GM18861 (cell line): ENCODE results near the gene LRCH3.
"Not testable (repeated sequence)": the region's sequence is repeated elsewhere in the genome, so short reads cannot be mapped to it uniquely, and the experiment has no call there.

ENCODE experiments used
- ATAC-seq: cut with Tn5 transposase; IDR thresholded peaks from one replicate; pipeline ENCODE4 v1.9.1; 2021; ENCODE audit not compliant: unreplicated experiment

Gene LRCH3

DNA sequence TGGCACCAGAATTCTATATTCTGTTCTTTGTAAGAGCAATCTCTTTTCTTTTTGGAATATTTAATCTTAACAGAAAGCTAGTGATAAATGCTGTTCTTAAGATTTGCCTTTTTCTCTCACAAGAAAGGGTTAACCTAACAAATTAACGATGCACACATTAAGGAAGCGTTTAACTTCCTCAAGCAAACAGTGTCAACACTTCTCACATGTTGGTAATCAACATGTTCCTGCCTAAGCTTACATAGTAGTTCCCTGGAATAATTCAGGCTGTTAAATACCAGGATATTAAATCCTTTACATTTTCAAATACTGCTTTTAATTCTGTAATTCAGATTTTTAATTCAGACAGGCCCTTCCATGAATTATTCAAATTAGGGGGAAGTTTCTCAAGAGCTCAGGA, 91.5 kb downstream of the LRCH3 start:
- no peak for ATAC-seq

DNA sequence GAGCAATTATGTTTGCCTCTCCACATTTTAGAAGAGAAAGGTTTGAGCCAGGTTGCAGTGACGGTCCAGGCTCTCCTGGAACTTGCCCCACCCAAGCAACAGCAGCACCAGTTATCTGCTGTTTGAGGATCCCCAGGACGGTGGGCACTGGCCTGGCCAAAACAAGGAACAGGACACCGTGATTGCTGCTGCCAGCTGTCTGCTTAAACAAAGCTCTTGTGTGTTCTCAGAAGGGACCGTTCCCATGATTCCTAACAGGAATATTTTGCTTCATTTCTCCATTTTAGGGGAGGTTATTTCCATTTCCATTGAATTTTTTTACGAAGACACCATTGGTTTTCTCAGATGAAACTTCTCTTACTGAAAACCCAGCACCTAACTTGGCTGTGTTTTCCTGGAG, 92.5 kb downstream of the LRCH3 start:
- no peak for ATAC-seq

DNA sequence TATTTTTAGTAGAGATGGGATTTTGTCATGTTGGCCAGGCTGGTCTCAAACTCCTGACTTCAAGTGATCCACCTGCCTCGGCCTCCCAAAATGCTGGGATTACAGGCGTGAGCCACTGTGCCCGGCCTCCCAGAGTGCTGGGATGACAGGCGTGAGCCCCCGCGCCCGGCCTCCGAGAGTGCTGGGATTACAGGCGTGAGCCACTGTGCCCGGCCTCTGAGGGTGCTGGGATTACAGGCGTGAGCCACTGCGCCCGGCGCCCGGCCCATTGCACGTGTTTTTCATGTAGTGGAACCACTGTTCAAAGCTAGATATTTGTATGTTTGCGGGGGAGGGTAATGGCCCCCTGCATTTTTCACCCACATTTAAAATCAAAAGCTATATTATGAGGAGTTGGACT, 93.3 kb downstream of the LRCH3 start:
- ATAC-seq, result not testable (repeated sequence)

GRCh38 chr3:197886052-197886451, 95.0 kb downstream of the LRCH3 start:
- not testable (repeated sequence) for ATAC-seq

GRCh38 chr3:197887430-197888053, 96.5 kb downstream of the LRCH3 start:
- not testable (repeated sequence) for ATAC-seq

DNA sequence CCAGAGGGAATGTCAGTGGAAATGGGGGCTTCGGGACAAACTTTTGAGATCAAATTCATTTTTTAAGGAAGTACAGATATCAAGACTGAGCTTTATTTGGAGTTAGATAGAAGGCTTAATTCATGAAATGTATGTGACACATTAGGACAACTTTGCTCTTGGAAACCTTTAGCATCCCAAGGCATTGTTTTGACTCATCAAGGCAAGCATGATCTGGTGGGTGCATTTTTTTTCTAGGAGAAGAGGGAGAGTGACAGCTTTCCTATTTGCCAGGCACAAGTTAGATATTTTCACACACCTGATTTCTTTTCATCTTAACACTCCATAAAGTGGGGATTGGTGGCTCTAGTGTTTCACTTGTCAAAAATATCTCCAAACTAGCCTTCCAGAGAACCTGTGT, 97.5 kb downstream of the LRCH3 start:
- no peak for ATAC-seq

DNA sequence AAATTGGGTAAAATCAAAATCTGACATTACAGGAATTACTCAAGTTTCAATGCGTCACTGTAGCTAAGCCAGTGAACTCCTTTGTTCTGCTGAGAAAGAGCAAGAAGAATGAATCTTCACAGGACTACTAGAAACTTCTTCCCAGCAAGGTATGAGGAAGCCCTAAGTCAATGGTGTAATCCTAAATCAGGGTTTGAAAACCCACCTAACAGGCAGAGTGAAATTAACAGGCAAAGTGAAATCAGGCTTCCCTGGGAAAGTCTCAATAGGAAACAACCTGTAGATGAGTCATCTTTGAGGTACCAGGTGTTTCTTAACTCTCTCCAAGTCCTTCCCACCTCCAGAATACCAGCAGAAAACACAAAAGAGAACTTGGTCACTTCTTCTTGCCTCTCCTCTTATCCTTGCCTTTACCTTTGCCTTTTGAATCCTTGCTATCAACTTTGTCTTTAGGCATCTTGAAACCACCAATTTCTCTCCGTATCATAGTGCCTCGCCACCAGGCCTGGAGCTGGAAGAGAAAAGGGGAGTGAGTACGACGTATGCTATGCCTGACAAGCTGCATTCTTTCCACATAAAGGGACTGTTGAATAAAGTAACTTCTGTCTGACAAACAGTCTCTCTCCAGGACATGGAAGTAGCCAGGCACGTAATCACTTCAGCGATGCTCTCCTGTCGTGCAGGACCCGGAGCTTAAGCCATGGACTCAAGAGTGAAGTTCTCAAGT, 98.3 kb downstream of the LRCH3 start:
- no peak for ATAC-seq

DNA sequence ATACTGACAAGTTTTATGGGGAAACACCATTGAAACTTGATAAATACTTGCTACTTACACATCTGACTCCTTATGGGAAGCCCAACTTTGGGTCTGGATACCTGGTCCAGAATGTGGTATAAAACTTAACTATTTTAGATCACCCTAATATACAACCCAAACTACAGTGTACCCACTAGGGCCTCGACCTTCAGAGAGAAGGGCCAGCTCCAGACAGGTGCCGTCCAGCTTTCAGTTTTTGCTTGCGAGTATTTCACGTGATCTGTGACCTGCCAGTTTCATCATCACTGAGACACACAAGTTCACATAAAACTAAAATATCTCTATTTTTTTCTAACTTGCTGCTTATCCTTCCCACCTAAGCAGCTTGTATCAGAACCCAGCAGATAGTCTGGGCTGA, 99.6 kb downstream of the LRCH3 start:
- ATAC-seq, result no peak

DNA sequence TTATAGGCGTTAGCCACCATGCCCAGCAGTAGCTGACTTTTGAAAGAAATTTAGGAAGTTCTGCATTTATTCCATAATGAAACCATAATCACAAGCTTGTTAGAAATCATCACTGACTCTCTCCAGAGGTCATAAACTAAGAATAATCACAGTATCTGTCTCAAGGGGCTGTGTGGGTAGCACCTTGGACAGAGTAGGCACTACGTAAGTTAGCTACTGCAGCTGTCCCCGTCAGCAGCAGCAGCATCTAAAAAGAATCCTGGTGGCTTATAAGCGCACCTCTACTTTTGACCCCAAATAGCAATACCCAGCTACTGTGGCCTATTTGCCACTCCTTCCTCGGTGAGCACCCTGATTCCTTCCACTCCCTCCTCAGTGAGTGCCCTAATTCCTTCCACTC, 101.1 kb downstream of the LRCH3 start:
- ATAC-seq, result no peak

DNA sequence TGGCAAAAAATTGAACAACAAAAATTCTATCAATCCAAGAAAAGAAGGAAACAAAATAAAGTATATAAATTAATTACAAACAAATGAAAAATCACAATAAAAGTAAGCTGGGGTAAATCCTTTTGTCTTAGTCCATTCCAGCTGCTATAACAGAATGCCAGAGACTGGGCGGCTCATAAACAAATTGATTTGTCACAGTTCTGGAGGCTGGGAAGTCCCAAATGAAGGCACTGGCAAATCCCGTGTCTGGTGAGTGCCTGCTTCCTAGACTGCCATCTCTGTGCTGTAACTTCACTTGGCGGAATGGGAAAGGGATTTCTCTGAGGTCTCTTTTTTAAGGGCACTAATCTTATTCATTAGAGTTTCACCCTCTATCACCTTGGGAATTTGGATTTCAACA, 105.4 kb downstream of the LRCH3 start:
- ATAC-seq, result no peak

- ATAC-seq, result no peak
Observed at GRCh38 chr3:197899833-197900478, 108.9 kb downstream of the LRCH3 start.

DNA sequence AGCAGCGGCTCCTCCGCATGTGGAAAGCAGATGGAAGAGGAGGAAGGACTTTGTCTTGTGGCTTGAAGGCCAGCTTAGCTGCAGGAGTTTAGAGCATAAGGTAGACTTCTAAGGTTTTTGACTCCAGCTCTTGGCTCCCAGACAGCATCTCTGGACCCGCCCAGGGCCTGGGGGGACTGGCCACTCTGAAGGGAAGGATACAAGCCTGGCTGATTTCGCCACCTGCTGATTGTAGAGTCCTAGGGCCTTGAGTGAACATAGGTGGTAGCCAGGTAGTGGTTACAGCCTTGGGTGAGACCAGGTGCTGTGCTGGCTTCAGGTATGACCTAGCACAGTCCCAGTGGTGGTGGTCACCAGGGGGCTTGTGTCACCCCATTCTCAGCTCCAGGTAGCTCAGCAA, 110.6 kb downstream of the LRCH3 start:
- no peak for ATAC-seq

GRCh38 chr3:197906023-197906849, 115.2 kb downstream of the LRCH3 start:
- ATAC-seq, result peak; percentile 69

DNA sequence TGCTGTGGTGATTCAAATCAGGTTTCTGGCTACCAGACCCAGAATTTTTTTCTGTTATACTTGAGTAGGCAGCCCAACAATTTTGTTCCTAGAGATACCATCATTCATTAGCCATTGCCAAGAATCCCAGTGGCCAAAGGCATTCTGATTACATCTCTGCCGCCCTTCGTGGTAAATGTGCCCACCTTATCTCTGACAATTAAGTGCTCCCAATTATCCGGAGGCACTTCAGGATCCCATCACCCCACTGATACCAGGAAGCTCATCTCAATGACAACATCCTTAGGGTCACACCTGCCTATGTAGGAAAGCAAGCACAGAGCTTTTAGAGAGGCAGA, 115.8 kb downstream of the LRCH3 start:
- ATAC-seq, result no peak

DNA sequence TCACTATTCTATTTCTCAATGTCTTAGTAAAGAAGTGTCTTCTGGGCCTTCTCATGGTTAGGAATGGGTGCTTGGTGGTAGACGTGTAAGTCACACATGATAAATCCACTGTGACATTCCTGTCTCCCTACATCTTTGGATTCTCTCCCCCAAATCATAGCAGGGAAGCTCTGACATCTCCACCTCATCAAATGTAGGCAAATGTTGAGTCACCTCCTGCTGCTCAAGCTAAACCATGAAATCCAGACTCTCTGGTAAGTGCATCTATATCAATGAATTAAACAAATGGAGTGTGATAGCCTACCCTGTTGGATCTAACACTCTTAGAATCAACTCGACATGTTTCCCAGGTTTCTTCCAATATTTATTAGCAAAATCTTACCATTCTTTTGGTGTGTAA, 116.1 kb downstream of the LRCH3 start:
- no peak for ATAC-seq

GRCh38 chr3:197908550-197908949, 117.5 kb downstream of the LRCH3 start:
- not testable (repeated sequence) for ATAC-seq

DNA sequence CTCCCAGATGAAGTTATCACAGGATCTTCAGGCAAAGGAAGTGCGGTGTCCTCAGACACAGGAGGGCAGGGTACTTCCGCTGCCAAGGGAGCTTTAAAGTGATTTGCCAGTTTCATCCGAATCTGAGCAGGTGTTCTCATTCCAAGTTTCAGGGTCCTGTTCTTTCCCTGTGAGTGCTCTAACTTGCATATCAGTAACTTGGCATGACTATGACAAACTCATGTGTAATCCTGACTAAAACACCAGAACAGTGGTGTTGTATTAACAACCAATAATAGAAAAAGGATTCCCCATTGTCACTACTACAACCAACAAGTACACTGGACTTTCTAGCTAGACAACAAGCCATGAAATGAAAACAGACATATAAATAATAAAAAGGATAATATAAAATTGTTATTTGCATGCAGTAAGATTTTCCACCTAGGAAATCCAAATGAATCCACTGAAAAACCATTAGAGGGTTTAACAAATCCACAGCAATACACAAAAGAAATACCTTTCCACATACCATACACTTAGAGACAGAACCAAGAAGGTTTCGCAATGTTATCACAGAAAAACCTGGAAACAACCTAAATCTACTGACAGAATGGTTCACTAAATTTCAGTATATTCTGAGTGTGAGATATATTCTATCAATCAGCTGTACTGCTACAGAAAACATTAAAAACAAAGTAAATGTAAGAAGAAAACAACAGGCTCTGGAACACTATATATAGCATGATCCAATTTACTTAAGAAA, 118.1 kb downstream of the LRCH3 start:
- ATAC-seq, result no peak

- ATAC-seq, result no peak
Observed at GRCh38 chr3:197912741-197913476, 121.9 kb downstream of the LRCH3 start.

GRCh38 chr3:197913641-197914380, 122.8 kb downstream of the LRCH3 start:
- no peak for ATAC-seq
